ENCODE measurements around the gene STRA6. TPM values are rescaled to one million over a fixed set of nuclear protein-coding genes. Genes with fewer than 3 reads are reported as not detected.

STRA6 gene
- polyA plus RNA-seq, 1 donor = 22.2 TPM

GRCh38 chr15:74207652-74208440 lies 5.3 kb upstream of the STRA6 start:
- no peak for DNase-seq
- no CpG with 5 or more reads among the region's 16 CpGs for WGBS (ENCODE audit: insufficient coverage, low lambda C conversion rate)
- H3K4me3 ChIP-seq (ENCODE audit: low read length) = no peak overlapping the region

GRCh38 chr15:74206801-74207281 lies 4.3 kb upstream of the STRA6 start:
- Histone ChIP-seq H3K9me3 (ENCODE audit: control insufficient read depth, low read depth, low read length) (no peaks in the 10 kb centered on the region), H3K4me1 (ENCODE audit: control insufficient read depth, insufficient read depth, low read length) (peaks cover 41% of the 10 kb centered on the region), H3K27ac (ENCODE audit: low read length) (no peak overlapping the region), H3K36me3 (ENCODE audit: control insufficient read depth, insufficient read depth, low read length) (no peaks in the 10 kb centered on the region), H3K27me3 (ENCODE audit: control insufficient read depth, insufficient read depth, low read length) (no peaks in the 10 kb centered on the region), H3K4me3 (ENCODE audit: low read length) (no peak overlapping the region)
- no CpG with 5 or more reads among the region's 6 CpGs for WGBS (ENCODE audit: insufficient coverage, low lambda C conversion rate)
- no peak for DNase-seq

More at GRCh38 chr15:74207652-74208440, 5.3 kb upstream of the STRA6 start:
- Histone ChIP-seq H3K9me3 (ENCODE audit: control insufficient read depth, low read depth, low read length) (no peaks in the 10 kb centered on the region), H3K27ac (ENCODE audit: low read length) (no peak overlapping the region), H3K36me3 (ENCODE audit: control insufficient read depth, insufficient read depth, low read length) (no peaks in the 10 kb centered on the region), H3K27me3 (ENCODE audit: control insufficient read depth, insufficient read depth, low read length) (no peaks in the 10 kb centered on the region), H3K4me1 (ENCODE audit: control insufficient read depth, insufficient read depth, low read length) (peaks cover 31% of the 10 kb centered on the region)

- H3K27ac ChIP-seq (ENCODE audit: low read length) = no peak overlapping the region
- peaks cover 54% of the 10 kb centered on the region for H3K4me1 ChIP-seq (ENCODE audit: control insufficient read depth, insufficient read depth, low read length)
- no peaks in the 10 kb centered on the region for H3K27me3 ChIP-seq (ENCODE audit: control insufficient read depth, insufficient read depth, low read length)
- no CpG with 5 or more reads among the region's 4 CpGs for WGBS (ENCODE audit: insufficient coverage, low lambda C conversion rate)
- no peaks in the 10 kb centered on the region for H3K9me3 ChIP-seq (ENCODE audit: control insufficient read depth, low read depth, low read length)
- no peak overlapping the region for H3K4me3 ChIP-seq (ENCODE audit: low read length)
- no peak for DNase-seq
- H3K36me3 ChIP-seq (ENCODE audit: control insufficient read depth, insufficient read depth, low read length) = no peaks in the 10 kb centered on the region
Measured at GRCh38 chr15:74205582-74205947, 3.0 kb upstream of the STRA6 start.

GRCh38 chr15:74203914-74204431 lies 1.4 kb upstream of the STRA6 start:
- Histone ChIP-seq H3K36me3 (ENCODE audit: control insufficient read depth, insufficient read depth, low read length) (no peaks in the 10 kb centered on the region), H3K27ac (ENCODE audit: low read length) (no peak overlapping the region), H3K4me3 (ENCODE audit: low read length) (no peak overlapping the region), H3K9me3 (ENCODE audit: control insufficient read depth, low read depth, low read length) (no peaks in the 10 kb centered on the region), H3K27me3 (ENCODE audit: control insufficient read depth, insufficient read depth, low read length) (no peaks in the 10 kb centered on the region), H3K4me1 (ENCODE audit: control insufficient read depth, insufficient read depth, low read length) (peaks cover 54% of the 10 kb centered on the region)
- no CpG with 5 or more reads among the region's 10 CpGs for WGBS (ENCODE audit: insufficient coverage, low lambda C conversion rate)
- DNase-seq = peak in 1 of 2 donors; percentile 33

GRCh38 chr15:74201710-74202420 lies 722 bp downstream of the STRA6 start:
- 24% methylated on average over 4 of the region's 7 CpGs for WGBS (ENCODE audit: insufficient coverage, low lambda C conversion rate)

GRCh38 chr15:74200871-74201419 lies 1.6 kb downstream of the STRA6 start:
- Histone ChIP-seq H3K36me3 (ENCODE audit: control insufficient read depth, insufficient read depth, low read length) (no peaks in the 10 kb centered on the region), H3K9me3 (ENCODE audit: control insufficient read depth, low read depth, low read length) (no peaks in the 10 kb centered on the region), H3K27ac (ENCODE audit: low read length) (no peak overlapping the region), H3K27me3 (ENCODE audit: control insufficient read depth, insufficient read depth, low read length) (no peaks in the 10 kb centered on the region), H3K4me1 (ENCODE audit: control insufficient read depth, insufficient read depth, low read length) (peaks cover 55% of the 10 kb centered on the region), H3K4me3 (ENCODE audit: low read length) (no peak overlapping the region)
- no peak for DNase-seq
- no CpG with 5 or more reads among the region's 8 CpGs for WGBS (ENCODE audit: insufficient coverage, low lambda C conversion rate)

More at GRCh38 chr15:74201710-74202420, 722 bp downstream of the STRA6 start:
- peaks cover 51% of the 10 kb centered on the region for H3K4me1 ChIP-seq (ENCODE audit: control insufficient read depth, insufficient read depth, low read length)
- DNase-seq = no peak
- no peaks in the 10 kb centered on the region for H3K27me3 ChIP-seq (ENCODE audit: control insufficient read depth, insufficient read depth, low read length)
- H3K36me3 ChIP-seq (ENCODE audit: control insufficient read depth, insufficient read depth, low read length) = no peaks in the 10 kb centered on the region
- H3K9me3 ChIP-seq (ENCODE audit: control insufficient read depth, low read depth, low read length) = no peaks in the 10 kb centered on the region
- peak overlapping the region; percentile 11 for H3K4me3 ChIP-seq (ENCODE audit: low read length)
- peak overlapping the region; percentile 50 for H3K27ac ChIP-seq (ENCODE audit: low read length)

- no peak overlapping the region for H3K27ac ChIP-seq (ENCODE audit: low read length)
- peak in 1 of 2 donors; percentile 76 for DNase-seq
- H3K4me1 ChIP-seq (ENCODE audit: control insufficient read depth, insufficient read depth, low read length) = peaks cover 59% of the 10 kb centered on the region
- no CpG with 5 or more reads among the region's 1 CpG for WGBS (ENCODE audit: insufficient coverage, low lambda C conversion rate)
- H3K9me3 ChIP-seq (ENCODE audit: control insufficient read depth, low read depth, low read length) = no peaks in the 10 kb centered on the region
- H3K27me3 ChIP-seq (ENCODE audit: control insufficient read depth, insufficient read depth, low read length) = no peaks in the 10 kb centered on the region
- H3K36me3 ChIP-seq (ENCODE audit: control insufficient read depth, insufficient read depth, low read length) = no peaks in the 10 kb centered on the region
- H3K4me3 ChIP-seq (ENCODE audit: low read length) = no peak overlapping the region
Measured at GRCh38 chr15:74200412-74200815, 2.2 kb downstream of the STRA6 start.

- no CpG with 5 or more reads among the region's 6 CpGs for WGBS (ENCODE audit: insufficient coverage, low lambda C conversion rate)
- Histone ChIP-seq H3K4me1 (ENCODE audit: control insufficient read depth, insufficient read depth, low read length) (peaks cover 59% of the 10 kb centered on the region), H3K4me3 (ENCODE audit: low read length) (no peak overlapping the region), H3K9me3 (ENCODE audit: control insufficient read depth, low read depth, low read length) (no peaks in the 10 kb centered on the region), H3K27me3 (ENCODE audit: control insufficient read depth, insufficient read depth, low read length) (no peaks in the 10 kb centered on the region), H3K36me3 (ENCODE audit: control insufficient read depth, insufficient read depth, low read length) (no peaks in the 10 kb centered on the region), H3K27ac (ENCODE audit: low read length) (no peak overlapping the region)
- no peak for DNase-seq
Measured at GRCh38 chr15:74199297-74199652, 3.3 kb downstream of the STRA6 start.

- Histone ChIP-seq H3K27ac (ENCODE audit: low read length) (no peak overlapping the region), H3K27me3 (ENCODE audit: control insufficient read depth, insufficient read depth, low read length) (no peaks in the 10 kb centered on the region), H3K36me3 (ENCODE audit: control insufficient read depth, insufficient read depth, low read length) (no peaks in the 10 kb centered on the region), H3K9me3 (ENCODE audit: control insufficient read depth, low read depth, low read length) (no peaks in the 10 kb centered on the region), H3K4me3 (ENCODE audit: low read length) (no peak overlapping the region), H3K4me1 (ENCODE audit: control insufficient read depth, insufficient read depth, low read length) (peaks cover 47% of the 10 kb centered on the region)
- no peak for DNase-seq
- no CpG with 5 or more reads among the region's 9 CpGs for WGBS (ENCODE audit: insufficient coverage, low lambda C conversion rate)
Measured at GRCh38 chr15:74197176-74197965, 5.2 kb downstream of the STRA6 start.

GRCh38 chr15:74196175-74196574 lies 6.4 kb downstream of the STRA6 start:
- no peaks in the 10 kb centered on the region for H3K36me3 ChIP-seq (ENCODE audit: control insufficient read depth, insufficient read depth, low read length)
- WGBS (ENCODE audit: insufficient coverage, low lambda C conversion rate) = no CpG with 5 or more reads among the region's 7 CpGs
- H3K9me3 ChIP-seq (ENCODE audit: control insufficient read depth, low read depth, low read length) = no peaks in the 10 kb centered on the region
- H3K4me3 ChIP-seq (ENCODE audit: low read length) = no peak overlapping the region
- peak overlapping the region; percentile 39 for H3K27ac ChIP-seq (ENCODE audit: low read length)
- peak; percentile 93 to 99 for DNase-seq
- no peaks in the 10 kb centered on the region for H3K27me3 ChIP-seq (ENCODE audit: control insufficient read depth, insufficient read depth, low read length)
- H3K4me1 ChIP-seq (ENCODE audit: control insufficient read depth, insufficient read depth, low read length) = peaks cover 35% of the 10 kb centered on the region

Data from large intestine (tissue), 3 donors.